Coronary artery (tissue), 2 donors: Measurements from ENCODE around the gene ACTN1.
"Not testable (repeated sequence)": the region's sequence is repeated elsewhere in the genome, so short reads cannot be mapped to it uniquely, and the experiment has no call there.

Source experiments
- DNase-seq: peaks from one replicate; pipeline ENCODE4 v3.0.0-alpha.2; 2017; ENCODE audit warnings: low spot score
- H3K27ac ChIP-seq, 2 donors: fragments of 200-600 bp; sonication (generic); one replicate each; pipeline ENCODE4 v1.5.1; 2016 to 2019
- H3K4me3 ChIP-seq: fragments of 200-600 bp; sonication (generic); 2 replicates; pipeline ENCODE4 v1.5.1; 2016; ENCODE audit warnings: mild to moderate bottlenecking, moderate library complexity
- CTCF ChIP-seq: fragments of 200-600 bp; sonication (generic); IDR thresholded peaks from one replicate; pipeline ENCODE4 v1.5.1; 2019; ENCODE audit warnings: antibody characterized with exemption

ACTN1 gene

DNA sequence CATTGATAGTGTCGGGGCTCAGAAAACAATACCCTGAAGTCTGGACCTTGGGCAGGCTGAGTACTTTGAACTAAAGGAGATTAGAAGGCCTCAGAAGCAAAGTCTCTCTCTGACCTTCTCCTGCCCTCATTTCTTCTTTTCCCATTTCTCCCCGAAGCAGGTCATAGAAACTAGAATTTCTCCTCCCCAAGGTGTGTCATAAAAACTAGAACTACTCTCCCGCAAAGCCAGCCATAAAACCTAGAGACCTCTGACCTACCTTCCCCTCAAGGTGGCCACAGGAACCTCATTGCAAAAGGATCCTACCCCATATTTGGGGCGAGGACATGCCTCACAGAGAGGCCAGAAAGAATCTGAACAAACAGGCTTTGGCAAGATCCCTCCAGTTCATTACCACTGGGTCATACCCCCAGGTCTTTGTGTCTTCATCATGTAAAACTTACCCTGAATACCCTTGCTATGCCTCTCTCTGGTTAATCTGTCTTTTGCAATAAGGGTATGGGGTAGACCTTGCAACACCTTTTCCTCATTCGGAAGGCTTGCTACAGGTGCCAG lies 121.5 kb downstream of the ACTN1 start:
- Histone ChIP-seq H3K4me3 (no peak overlapping the region), H3K27ac (no peak overlapping the region)
- TF ChIP-seq CTCF, result no peak
- DNase-seq, result no peak

DNA sequence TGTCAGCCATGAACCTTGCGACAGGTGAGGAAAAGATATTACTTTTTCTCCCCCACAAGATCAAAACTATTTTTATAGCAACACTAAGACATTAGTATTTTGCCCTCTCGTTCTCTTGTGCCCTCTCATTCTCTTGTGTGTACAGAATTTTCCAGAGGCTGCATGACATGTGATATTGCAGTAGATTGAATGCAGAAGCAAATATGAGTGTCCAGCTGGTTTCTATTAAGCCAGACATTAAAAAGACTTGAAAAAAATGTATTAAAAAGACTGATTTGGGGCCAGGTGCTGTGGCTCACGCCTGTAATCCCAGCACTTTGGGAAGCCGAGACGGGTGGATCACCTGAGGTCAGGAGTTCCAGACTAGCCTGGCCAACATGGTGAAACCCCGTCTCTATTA lies 122.5 kb downstream of the ACTN1 start:
- no peak for DNase-seq
- Histone ChIP-seq H3K4me3 (no peak overlapping the region), H3K27ac (no peak overlapping the region)
- TF ChIP-seq CTCF, result no peak

- H3K27ac ChIP-seq, result no peak overlapping the region
- H3K4me3 ChIP-seq, result no peak overlapping the region
- no peak for DNase-seq
- TF ChIP-seq CTCF, result no peak
Measured at GRCh38 chr14:68854421-68854820, 124.7 kb downstream of the ACTN1 start.

GRCh38 chr14:68853749-68854148 lies 125.4 kb downstream of the ACTN1 start:
- no peak for DNase-seq
- no peak overlapping the region for H3K4me3 ChIP-seq
- no peak for TF ChIP-seq CTCF
- no peak overlapping the region for H3K27ac ChIP-seq

GRCh38 chr14:68852493-68852892 lies 126.6 kb downstream of the ACTN1 start:
- H3K27ac ChIP-seq, DNase-seq, H3K4me3 ChIP-seq: not testable (repeated sequence)

DNA sequence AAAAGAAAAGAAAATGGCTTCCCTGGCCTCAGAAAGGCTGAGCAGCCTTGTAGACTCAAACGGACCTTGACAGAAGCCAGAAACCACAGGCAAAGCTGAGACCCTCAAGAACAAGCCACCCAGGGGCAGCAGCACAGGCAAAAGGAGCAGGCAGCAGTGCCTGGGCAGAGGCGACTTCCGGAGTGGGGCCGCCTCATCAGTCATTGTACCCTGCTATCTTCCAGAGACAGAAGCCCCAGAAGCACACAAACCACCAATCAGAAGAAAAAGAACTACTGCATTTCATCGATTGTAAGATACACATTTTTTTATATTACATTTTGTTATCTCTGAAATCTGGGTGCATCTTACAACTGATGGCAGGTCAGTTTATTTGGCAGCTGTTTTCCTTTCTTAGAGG lies 128.0 kb downstream of the ACTN1 start:
- no peak for TF ChIP-seq CTCF
- DNase-seq, result no peak
- Histone ChIP-seq H3K4me3 (no peak overlapping the region), H3K27ac (no peak overlapping the region)

DNA sequence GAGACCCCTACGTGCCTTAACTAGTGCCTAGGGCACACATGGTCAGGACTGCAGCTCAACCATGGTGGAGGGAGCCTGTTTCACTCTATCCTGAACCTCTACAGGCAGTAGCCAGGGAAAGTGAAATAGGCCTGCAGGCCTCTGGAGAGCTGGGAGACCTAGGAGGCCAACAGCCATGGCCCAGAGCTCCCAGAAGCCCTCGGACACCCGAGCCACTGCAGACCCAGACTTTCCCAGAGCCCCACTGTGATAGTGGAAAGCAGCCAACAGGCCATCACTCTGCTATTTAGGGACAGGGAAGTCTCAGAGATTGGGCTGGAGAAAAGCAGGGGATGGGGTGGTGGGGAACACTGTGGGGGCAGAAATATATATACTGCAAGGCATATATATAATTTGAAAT lies 129.7 kb downstream of the ACTN1 start:
- DNase-seq, result no peak

More for the DNA sequence above, 129.7 kb downstream of the ACTN1 start:
- no peak overlapping the region for H3K4me3 ChIP-seq
- no peak overlapping the region for H3K27ac ChIP-seq
- TF ChIP-seq CTCF, result no peak
